Hematopoietic multipotent progenitor cell treated with erythropoietin and hydrocortisone succinate and interleukin-3 and kit ligand, for 17 days (in vitro differentiated cells): ENCODE data around the gene EMD.
"Not testable (repeated sequence)": the region's sequence is repeated elsewhere in the genome, so short reads cannot be mapped to it uniquely, and the experiment has no call there.

ENCODE experiments used
- DNase-seq: peaks from one replicate; pipeline ENCODE4 v3.0.0-alpha.2; 2015; ENCODE audit warnings: low spot score

The EMD gene

DNA sequence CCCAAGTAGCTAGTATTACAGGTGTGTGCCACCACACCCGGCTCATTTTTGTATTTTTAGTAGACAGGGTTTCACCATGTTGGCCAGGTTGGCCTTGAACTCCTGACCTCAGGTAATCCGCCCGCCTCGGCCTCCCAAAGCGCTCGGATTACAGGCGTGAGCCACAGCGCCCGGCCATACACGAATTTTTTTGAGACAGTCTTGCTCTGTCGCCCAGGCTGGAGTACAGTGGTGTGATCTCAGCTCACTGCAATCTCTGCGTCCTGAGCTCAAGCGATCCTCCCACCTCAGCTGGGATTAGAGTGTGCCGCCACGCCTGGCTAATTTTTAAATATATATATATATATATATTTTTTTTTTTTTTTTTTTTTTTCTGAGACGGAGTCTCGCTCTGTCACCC lies 17.3 kb downstream of the EMD start:
- DNase-seq = not testable (repeated sequence)

DNA sequence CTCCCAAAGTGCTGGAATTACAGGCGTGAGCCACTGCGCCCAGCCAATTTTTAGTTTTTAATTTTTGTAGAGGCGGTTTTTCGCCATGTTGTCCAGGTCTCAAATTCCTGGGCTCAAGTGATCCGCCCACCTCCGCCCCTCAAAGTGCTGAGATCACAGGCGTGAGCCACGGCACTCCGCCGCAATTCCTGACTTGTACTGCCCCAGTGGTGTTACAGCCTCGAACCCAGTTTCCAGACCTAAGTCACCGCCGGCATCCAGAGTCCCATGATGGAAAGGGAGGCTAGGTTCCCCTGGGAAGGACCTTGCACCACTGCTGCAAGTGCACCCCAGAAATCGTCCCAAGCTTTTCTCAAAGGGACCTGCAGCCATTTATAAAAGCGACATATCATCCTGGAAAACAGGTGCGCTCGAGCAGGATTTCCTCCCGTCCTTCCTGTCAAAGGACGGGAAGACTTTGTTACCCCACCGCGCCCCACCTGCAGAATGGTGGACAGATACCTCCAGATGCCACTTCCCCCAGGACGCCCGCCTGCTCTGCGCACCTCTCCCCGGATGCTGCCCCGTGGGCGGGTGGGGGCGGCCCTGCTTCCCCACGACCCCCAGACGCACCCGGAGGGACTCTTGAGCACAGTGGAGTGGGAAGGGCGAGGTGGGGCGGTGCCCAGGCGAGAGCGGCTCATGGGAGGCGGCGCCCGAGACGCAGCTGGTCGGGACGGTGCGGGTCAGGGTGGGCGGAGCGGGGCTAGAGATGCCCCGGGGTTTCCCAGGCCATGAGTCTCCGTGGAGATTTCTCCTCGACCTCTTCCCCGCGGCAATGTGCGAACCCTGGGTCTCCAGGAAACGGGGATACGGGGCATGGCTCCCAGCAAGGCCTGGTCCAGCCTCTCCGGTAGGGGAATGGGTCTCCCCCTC lies 18.1 kb downstream of the EMD start:
- peak; percentile 61 for DNase-seq

DNA sequence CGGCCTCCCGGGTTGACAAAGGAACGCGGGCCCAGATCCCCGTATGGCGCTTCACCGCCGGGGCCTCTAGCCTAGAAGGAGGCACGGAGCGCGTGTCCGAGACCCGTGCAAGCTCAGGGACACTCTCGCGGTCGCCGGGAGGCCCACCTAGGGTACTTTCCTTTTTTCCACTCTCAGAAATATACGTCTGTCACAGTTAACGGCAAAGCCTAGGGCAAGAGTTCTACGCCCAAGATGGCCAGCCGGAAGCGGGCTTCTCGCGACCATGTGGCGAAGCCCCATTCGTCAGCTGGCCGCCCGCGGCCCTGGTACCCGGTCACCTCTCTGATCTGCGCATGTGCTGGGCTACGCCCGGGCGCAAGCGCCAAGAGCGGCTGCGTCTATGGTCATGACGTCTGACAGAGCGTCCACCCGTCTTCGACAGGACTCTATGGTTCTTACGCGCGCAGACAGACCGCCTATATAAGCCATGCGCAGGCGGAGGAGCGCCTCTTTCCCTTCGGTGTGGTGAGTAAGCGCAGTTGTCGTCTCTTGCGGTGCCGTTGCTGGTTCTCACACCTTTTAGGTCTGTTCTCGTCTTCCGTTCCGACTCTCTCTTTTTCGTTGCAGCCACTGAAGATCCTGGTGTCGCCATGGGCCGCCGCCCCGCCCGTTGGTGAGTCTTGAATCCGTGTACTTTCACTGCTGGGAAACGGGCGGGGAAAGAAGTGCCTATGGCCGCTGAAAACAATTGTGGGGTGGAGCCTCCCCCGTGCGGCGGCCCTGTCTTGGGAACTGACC lies 19.0 kb downstream of the EMD start, which contains the start of gene RPL10:
Gene RPL10, plus strand, starts transcription at position 490 of the 780 bp plus-strand sequence. Its CDS starts 143 bp downstream, at position 633.
- DNase-seq = peak; percentile 93

- peak; percentile 90 for DNase-seq
Observed at GRCh38 chrX:154398668-154399526, 19.8 kb downstream of the EMD start.

- DNase-seq = peak; percentile 33
Observed at GRCh38 chrX:154399527-154400368, 20.7 kb downstream of the EMD start.

DNA sequence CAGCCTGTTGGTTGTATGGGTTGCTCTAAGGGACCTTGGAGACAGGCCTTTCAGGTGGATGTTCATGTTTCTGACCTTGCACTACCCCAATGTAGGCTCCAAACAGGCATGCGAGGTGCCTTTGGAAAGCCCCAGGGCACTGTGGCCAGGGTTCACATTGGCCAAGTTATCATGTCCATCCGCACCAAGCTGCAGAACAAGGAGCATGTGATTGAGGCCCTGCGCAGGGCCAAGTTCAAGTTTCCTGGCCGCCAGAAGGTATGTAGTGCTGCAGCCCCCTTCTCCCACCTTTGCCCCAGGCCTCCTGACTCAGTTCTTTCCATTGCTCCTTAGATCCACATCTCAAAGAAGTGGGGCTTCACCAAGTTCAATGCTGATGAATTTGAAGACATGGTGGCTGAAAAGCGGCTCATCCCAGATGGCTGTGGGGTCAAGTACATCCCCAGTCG lies 21.3 kb downstream of the EMD start:
- not testable (repeated sequence) for DNase-seq

- DNase-seq = no peak
Observed at GRCh38 chrX:154401045-154401799, 22.1 kb downstream of the EMD start.

- no peak for DNase-seq
Observed at GRCh38 chrX:154401918-154402621, 23.0 kb downstream of the EMD start.

DNA sequence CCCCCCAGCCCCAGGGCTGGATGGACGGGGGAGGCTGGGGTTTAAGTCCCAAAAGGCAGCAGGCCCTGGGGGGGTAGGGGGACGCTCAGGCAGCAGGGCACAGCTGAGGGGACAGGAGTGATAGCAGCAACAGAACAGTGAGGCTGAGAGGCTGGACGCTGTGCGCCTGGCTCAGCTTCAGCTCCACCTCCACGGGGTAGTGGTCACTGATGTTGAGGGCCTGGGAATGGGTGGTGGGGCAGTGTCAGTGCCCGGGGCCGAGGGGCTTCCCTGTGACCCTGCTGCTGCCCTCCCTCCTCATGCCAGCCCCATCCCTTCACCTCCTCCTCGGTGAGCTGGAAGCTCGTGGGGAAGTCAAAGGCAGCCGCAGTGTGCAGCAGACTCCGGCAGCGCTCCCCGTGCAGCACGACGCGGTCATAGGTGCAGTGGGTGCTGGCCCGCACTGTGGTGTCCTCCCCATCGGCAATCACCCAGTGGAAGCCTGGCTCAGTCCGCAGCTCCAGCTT lies 23.6 kb downstream of the EMD start:
- DNase-seq = no peak

DNA sequence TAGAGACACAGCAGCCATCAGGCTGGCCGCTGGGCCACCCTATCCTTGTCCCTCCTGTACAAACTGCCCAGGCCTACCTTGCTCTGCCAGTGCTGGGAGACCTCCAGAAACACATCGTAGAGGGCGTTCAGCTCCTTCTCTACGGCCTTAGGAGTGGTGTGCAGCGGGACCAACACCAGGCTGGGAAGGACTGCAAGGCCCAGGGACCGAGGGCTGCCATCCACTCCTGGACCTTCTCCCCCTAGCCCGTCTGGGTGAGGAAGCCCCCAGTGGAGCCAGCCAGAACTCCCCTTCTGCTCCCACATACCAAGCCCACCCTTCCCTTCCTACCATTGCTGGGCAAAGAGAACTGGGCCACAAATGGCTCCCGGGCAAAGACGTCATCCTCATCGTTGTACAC lies 24.1 kb downstream of the EMD start:
- no peak for DNase-seq

DNA sequence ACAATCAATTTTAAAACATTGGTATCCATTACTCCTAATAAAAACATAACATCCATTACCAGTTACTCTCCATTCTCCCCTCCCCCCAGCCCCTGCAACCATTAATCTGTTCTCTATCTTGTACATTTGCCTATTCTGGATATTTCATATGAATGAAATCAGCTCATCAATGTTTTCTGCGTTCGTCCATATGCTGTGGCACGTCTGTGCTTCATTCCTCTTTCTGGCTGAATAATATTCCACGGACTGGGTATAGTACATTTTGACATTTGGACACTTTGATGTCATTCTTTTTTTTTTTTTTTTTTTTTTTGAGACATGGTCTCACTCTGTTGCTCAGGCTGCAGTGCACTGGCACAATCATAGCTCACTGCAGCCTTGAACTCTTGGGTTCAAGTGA lies 24.8 kb downstream of the EMD start:
- no peak for DNase-seq

GRCh38 chrX:154404625-154405192 lies 25.6 kb downstream of the EMD start:
- no peak for DNase-seq

DNA sequence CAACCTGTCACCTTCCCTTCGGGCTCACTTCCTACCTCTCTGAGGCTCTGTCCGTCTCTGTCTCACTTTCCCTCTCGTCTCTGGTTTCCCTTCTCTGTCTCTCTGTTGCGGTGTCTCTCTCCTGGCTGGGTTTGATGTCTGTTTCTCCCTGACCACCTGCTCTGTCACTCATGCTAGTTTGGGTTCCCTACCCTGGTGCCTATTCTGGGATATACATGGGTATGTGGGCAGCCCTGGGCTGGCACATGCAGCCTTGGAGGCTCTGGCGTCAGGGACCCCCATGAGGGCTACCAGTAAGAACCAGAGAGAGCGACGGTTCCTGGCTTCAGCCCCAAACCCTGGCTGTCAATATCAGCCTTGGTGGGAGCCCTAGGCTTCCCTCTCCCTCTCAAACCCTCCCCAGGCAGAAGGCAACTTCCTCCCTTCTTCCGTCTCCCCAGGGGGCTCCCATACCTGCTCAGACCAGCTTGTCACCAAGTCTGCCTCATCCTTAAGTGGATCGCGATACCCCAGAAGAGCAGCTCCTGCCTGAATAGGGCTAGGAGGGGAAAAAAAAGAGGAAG lies 29.6 kb downstream of the EMD start:
- DNase-seq = no peak

- peak; percentile 75 for DNase-seq
Observed at GRCh38 chrX:154409222-154409871, 30.3 kb downstream of the EMD start, which contains the start of gene DNASE1L1. Gene DNASE1L1, minus strand, starts transcription at chrX:154409254. Its CDS starts 3,686 bp downstream, at chrX:154405568.

DNA sequence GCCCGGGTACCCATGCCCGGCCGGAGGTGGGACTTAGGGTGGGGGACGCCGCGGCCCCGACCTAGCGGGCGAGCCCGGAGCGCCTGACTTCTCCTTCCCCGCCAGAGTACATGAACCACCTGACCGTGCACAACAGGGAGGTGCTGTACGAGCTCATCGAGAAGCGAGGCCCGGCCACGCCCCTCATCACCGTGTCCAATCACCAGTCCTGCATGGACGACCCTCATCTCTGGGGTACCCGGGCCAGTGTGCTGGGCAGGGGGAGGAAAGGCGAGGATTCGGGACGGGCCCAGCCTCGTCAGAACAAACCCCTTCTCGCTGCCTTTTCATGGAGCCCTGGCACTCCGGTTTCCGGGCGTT lies 32.9 kb downstream of the EMD start:
- peak; percentile 43 for DNase-seq

GRCh38 chrX:154412468-154412867 lies 33.4 kb downstream of the EMD start:
- peak; percentile 20 for DNase-seq

GRCh38 chrX:154413142-154413541 lies 34.0 kb downstream of the EMD start:
- DNase-seq = no peak

DNA sequence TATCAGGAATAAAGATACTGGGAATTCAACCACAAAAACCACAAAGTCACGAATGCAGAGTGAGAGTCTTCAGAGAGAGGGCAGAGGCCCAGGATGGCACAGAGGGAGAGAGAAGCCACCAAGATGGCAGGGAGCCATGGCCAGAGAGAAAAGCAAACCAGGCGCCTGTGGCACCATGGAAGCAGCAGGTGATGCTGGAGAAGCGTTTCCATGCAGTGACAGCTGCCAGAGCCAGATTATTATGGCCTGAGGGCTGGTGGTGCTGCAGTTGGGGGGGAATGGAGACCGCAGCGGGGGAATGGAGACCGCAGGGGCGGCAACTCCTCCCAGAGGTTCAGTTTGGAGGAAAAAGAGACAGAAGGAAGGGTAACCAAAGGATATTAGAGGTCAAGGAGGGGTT lies 38.1 kb downstream of the EMD start:
- DNase-seq = no peak
